ENCODE measurements around the gene CDC37L1. TPM values are rescaled to one million over a fixed set of nuclear protein-coding genes. Genes with fewer than 3 reads are reported as not detected.

Gene CDC37L1
- total RNA-seq, 4 donors from 2014 or later = 28.5 to 48.9 (median 38.0) TPM

DNA sequence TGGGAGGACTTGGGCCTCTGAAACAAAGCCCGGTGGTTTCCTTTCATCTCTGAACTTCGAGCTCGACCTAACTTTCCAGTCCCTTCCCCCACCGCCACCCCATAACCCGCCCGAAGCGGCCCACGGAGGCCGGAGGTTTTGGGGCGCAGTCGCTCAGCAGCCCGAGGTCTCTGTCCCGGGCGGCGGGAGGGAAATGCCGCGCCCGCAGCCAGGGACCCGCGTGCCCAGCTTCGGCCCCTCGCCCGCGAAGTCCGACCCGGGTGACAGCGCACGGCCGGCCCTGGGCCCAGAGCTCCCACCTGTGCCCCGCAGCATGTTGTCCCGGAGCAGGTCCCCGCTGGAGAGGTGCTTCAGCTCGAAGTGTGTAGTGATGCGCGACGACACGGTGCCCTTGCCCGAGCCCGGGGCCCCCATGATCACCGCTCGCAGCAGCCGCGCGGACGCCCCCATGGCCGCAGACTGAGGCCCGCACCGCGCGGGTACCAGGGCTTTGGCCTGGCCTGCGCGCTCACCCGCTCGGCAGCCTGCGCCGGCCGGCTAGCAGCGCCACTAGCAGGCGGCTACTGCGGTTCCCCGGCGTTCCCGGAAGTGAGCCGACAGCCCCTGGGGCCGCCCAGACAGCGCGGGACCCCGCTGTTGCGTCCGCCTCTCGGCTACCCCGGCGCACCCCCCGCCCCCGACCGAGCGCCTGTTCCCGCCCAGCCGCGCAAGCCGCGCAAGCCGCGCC is 61.4 kb downstream of the CDC37L1 start, which contains the start of gene AK3:
Gene AK3 (minus strand): TSS at position 565 of the 727 bp plus-strand sequence. CDS start 115 bp downstream, at position 450.
- Histone ChIP-seq H3K27me3 (no peaks in the 10 kb centered on the region), H3K27ac (peak within 1 kb of the TSS; percentile 90 to 98 (median 94)), H3K9me3 (no peaks in the 10 kb centered on the region), H3K4me1 (peaks cover 0 to 37% (median 17%) of the 10 kb centered on the region in 4 donors), H3K36me3 (no peaks in the 10 kb centered on the region), H3K4me3 (peak within 1 kb of the TSS; percentile 74 to 98 (median 94))
- WGBS, 2 donors = 0 to 1% methylated on average over 42 to 54 of the region's 84 CpGs
- TF ChIP-seq CTCF (IDR thresholded peaks at IDR 0.05) (peak in 4 of 5 experiments; percentile 13 to 58 (median 31)), EP300 (IDR thresholded peaks at IDR 0.05) (peak in 1 of 2 donors; percentile 78), POLR2A (IDR thresholded peaks at IDR 0.05) (peak; percentile 76 to 84)
- peak; percentile 61 to 66 for DNase-seq (ENCODE audit: low spot score in 2 of 2)

DNA sequence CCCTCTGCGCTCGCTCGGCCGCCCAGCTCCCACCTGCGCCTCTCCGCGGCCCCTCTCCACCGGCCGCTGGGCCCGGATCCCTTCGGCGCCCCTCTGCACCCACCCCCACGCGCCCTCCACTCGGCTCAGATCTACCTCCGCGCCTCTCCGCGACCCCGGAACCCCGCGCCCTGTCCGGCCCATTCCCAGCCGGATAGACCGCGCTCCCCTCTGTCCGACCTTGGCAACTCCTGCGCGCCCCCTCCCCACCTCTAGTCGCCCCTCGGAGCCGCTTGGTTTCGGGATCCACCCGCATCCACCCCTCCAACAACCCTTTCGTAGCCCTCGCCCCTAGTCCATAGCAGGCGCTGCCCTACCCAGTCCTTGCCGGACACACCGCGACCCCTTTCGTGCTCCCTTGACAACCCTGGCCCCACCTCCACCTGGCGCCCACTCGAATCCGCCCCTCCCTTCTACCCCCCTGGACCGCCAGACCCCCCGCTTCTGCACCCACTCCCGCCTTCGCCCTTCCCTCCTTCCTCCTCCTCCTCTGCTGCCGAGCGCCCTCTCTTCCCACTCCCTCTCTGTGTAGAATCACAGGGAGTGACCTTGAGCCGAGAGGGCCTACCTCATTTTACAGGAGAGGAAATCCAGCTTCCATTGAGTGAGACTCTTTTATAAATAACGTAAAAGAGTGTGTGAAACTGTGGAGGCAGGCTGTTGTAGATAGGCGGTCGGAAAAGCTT is 62.2 kb downstream of the CDC37L1 start:
- no peaks in the 10 kb centered on the region for H3K27me3 ChIP-seq
- H3K9me3 ChIP-seq = no peaks in the 10 kb centered on the region
- no peak for DNase-seq (ENCODE audit: low spot score in 2 of 2)
- peaks cover 0 to 37% (median 17%) of the 10 kb centered on the region in 4 donors for H3K4me1 ChIP-seq
- peak overlapping the region; percentile 74 to 98 (median 94) for H3K4me3 ChIP-seq
- peak overlapping the region; percentile 90 to 98 (median 94) for H3K27ac ChIP-seq
- TF ChIP-seq EP300 (IDR thresholded peaks at IDR 0.05) (no peak), POLR2A (IDR thresholded peaks at IDR 0.05) (peak in 1 of 2 donors; percentile 29)
- H3K36me3 ChIP-seq = no peaks in the 10 kb centered on the region
- WGBS, 2 donors = 1 to 3% methylated on average over 37 to 48 of the region's 54 CpGs

GRCh38 chr9:4742246-4742645 is 62.9 kb downstream of the CDC37L1 start:
- no peaks in the 10 kb centered on the region for H3K9me3 ChIP-seq
- peak overlapping the region in 3 of 4 donors; percentile 90 to 98 (median 98) for H3K27ac ChIP-seq
- H3K36me3 ChIP-seq = no peaks in the 10 kb centered on the region
- no peak for DNase-seq (ENCODE audit: low spot score in 2 of 2)
- WGBS, 2 donors = 44 to 50% methylated on average over 3 of the region's 3 CpGs
- H3K27me3 ChIP-seq = no peaks in the 10 kb centered on the region
- H3K4me1 ChIP-seq = peaks cover 0 to 37% (median 17%) of the 10 kb centered on the region in 4 donors
- peak overlapping the region in 2 of 4 donors; percentile 74 to 98 for H3K4me3 ChIP-seq
- no peak for TF ChIP-seq EP300 (IDR thresholded peaks at IDR 0.05)
- TF ChIP-seq CTCF (IDR thresholded peaks at IDR 0.05) = no peak
- TF ChIP-seq POLR2A (IDR thresholded peaks at IDR 0.05) = no peak

DNA sequence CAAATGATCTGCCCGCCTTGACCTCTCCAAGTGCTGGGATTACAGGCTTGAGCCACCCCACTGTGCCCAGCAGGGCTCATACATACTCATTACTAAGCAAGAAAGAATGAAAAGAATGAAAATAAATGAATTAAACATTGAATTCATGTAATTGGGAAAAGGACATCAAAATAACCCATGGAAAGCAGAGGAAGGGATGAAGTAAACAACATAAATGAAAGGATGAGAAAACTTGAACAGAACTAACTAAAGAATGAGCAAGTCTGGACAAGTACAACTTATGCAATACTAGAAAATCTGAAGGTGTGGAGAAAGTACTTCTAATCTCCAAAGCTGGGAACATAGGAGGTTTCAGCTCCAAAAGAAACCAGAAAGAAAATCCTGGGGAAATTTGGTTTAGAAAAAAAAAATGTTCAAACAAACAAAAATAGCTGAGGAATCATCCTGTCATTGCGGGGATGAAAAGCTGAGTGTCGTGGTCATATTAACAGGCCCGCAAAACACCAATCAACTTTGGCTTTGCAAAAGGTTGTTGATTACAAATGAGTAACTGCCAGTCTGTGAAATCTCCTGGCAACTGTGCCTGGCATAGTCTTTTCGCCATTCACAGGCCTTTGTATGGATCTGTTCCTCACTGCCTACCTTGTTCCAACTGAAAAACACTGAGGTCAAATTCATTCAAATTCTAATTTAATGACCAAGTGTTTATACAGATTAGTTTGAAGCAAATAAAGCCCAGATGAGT is 63.9 kb downstream of the CDC37L1 start:
- peaks cover 0 to 26% (median 17%) of the 10 kb centered on the region in 4 donors for H3K4me1 ChIP-seq
- no peak for DNase-seq (ENCODE audit: low spot score in 2 of 2)
- H3K9me3 ChIP-seq = no peaks in the 10 kb centered on the region
- WGBS, 2 donors = 48 to 63% methylated on average over 5 of the region's 5 CpGs
- no peaks in the 10 kb centered on the region for H3K36me3 ChIP-seq
- H3K27ac ChIP-seq = peak overlapping the region in 3 of 4 donors; percentile 6 to 98 (median 22)
- TF ChIP-seq POLR2A (IDR thresholded peaks at IDR 0.05) (no peak), CTCF (IDR thresholded peaks at IDR 0.05) (no peak), EP300 (IDR thresholded peaks at IDR 0.05) (no peak)
- no peaks in the 10 kb centered on the region for H3K27me3 ChIP-seq
- no peak overlapping the region for H3K4me3 ChIP-seq

DNA sequence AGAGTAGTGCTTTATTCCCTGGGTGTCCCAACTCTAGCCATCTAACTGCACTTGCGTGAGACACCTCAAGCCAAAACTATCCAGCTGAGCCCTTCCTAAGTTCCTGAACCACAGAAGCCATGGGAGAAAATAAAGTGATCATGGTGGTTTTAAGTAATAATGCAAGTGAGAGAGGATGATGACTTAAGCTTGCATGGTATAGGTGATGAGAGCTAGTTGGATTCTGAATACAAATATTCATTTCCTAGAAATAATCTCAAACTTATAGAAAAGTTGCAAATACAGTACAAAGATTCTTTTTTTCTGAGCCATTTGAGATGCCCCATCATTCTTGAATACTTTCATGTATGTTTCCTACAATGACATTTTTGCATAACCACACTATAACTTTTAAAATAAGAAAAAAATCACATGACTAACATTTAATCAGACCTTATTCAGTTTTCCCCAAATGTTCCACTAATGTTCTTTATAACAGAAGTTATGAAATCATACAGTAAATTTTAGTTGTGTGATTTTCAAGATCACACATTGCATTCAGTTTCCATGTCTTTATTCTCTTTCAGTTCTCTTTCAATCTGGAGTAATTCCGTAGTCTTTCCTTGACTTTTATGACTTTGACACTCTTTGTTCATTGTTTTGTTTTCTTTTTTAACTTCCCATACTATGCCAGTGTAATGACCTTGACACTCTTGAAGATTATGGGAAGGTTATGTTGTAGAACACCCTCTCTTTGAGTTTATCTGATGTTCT is 67.1 kb downstream of the CDC37L1 start:
- H3K27me3 ChIP-seq = no peaks in the 10 kb centered on the region
- no peak overlapping the region for H3K27ac ChIP-seq
- no peaks in the 10 kb centered on the region for H3K9me3 ChIP-seq
- no peaks in the 10 kb centered on the region for H3K36me3 ChIP-seq
- no peak for TF ChIP-seq CTCF (IDR thresholded peaks at IDR 0.05)
- TF ChIP-seq POLR2A (IDR thresholded peaks at IDR 0.05) = no peak
- no peak for TF ChIP-seq EP300 (IDR thresholded peaks at IDR 0.05)
- no peak overlapping the region for H3K4me3 ChIP-seq
- WGBS, 2 donors = 68 to 69% methylated on average over 2 of the region's 2 CpGs
- peaks cover 0 to 10% (median 4%) of the 10 kb centered on the region in 4 donors for H3K4me1 ChIP-seq
- no peak for DNase-seq (ENCODE audit: low spot score in 2 of 2)

Measured in tibial nerve (tissue), 4 donors.